PC-3 (cell line): ENCODE results near the gene BRINP2. TPM values are rescaled to one million over a fixed set of nuclear protein-coding genes. Genes with fewer than 3 reads are reported as not detected.
A peak's percentile ranks its signal among the peaks of the same experiment; 100 is the strongest.

Source experiments
- ATAC-seq: fragments of 200-7000 bp; cut with Tn5 transposase; 2 replicates; pipeline ENCODE4 v1.9.1; 2020; ENCODE audit warnings: mild to moderate bottlenecking, moderate library complexity
- BruUV-seq: library from RNA; stranded (reverse); fragments of 400-500 nt; replicated peaks from 2 replicates; lab custom pipeline; 2021; lab: Mats Ljungman, UMichigan
- CTCF ChIA-PET: fragments of 300-600 bp; sonication (Branson Sonifier 250); formaldehyde crosslinking; loops from one replicate; lab custom pipeline; 2022; ENCODE audit warnings: antibody characterized with exemption; lab: Charles Lee
- POLR2A ChIA-PET: fragments of 300-600 bp; sonication (Branson Sonifier 250); formaldehyde crosslinking; loops from one replicate; lab custom pipeline; 2022; ENCODE audit warnings: antibody characterized with exemption; ENCODE audit not compliant: unreplicated experiment; lab: Charles Lee
- DNase-seq: peaks from one replicate; pipeline ENCODE4 v3.0.0-alpha.2; 2015
- H2AFZ ChIP-seq: fragments of 300-600 bp; sonication (generic); 2 replicates; pipeline ENCODE4 v1.6.0; 2016; ENCODE audit warnings: antibody characterized with exemption, low read length
- H3F3A ChIP-seq: fragments of 300-600 bp; sonication (generic); one replicate; pipeline ENCODE4 v1.6.0; 2017; ENCODE audit warnings: antibody characterized with exemption, low read length, control low read depth, mild to moderate bottlenecking; ENCODE audit not compliant: unreplicated experiment
- H3K27ac ChIP-seq: fragments of 300-600 bp; sonication (generic); 2 replicates; pipeline ENCODE4 v1.5.1; 2016; ENCODE audit warnings: mild to moderate bottlenecking, low read length
- H3K27me3 ChIP-seq: fragments of 300-600 bp; sonication (generic); 2 replicates; pipeline ENCODE4 v1.6.1; 2016; ENCODE audit warnings: low read length, mixed read lengths
- H3K36me3 ChIP-seq: fragments of 300-600 bp; sonication (generic); 2 replicates; pipeline ENCODE4 v1.6.1; 2016; ENCODE audit warnings: low read depth, mixed run types, low read length, mixed read lengths
- H3K4me1 ChIP-seq: fragments of 300-600 bp; sonication (generic); 2 replicates; pipeline ENCODE4 v1.5.1; 2016; ENCODE audit warnings: low read length; ENCODE audit not compliant: insufficient read depth
- H3K4me2 ChIP-seq: fragments of 300-600 bp; sonication (generic); 2 replicates; pipeline ENCODE4 v1.6.0; 2016; ENCODE audit warnings: low read length
- H3K4me3 ChIP-seq: fragments of 300-600 bp; sonication (generic); 2 replicates; pipeline ENCODE4 v1.5.1; 2016; ENCODE audit warnings: mild to moderate bottlenecking, low read length, mixed read lengths
- H3K79me2 ChIP-seq: fragments of 300-600 bp; sonication (generic); 2 replicates; pipeline ENCODE4 v1.6.1; 2017; ENCODE audit warnings: low read length, mixed read lengths
- H3K9ac ChIP-seq: fragments of 300-600 bp; sonication (generic); 2 replicates; pipeline ENCODE4 v1.6.0; 2016; ENCODE audit warnings: mild to moderate bottlenecking, low read length
- H3K9me2 ChIP-seq: fragments of 300-600 bp; sonication (generic); replicated peaks from 2 replicates; pipeline ENCODE4 v1.6.1; 2016; ENCODE audit warnings: mixed run types, low read length, mixed read lengths
- H3K9me3 ChIP-seq: fragments of 300-600 bp; sonication (generic); 2 replicates; pipeline ENCODE4 v1.6.1; 2016; ENCODE audit warnings: low read length, mixed read lengths
- H4K20me1 ChIP-seq: fragments of 300-600 bp; sonication (generic); 2 replicates; pipeline ENCODE4 v1.6.1; 2016; ENCODE audit warnings: low read length, mixed read lengths
- CTCF ChIP-seq: fragments of 300-600 bp; sonication (generic); conservative IDR thresholded peaks from 2 replicates; pipeline ENCODE4 v1.5.1; 2017; ENCODE audit warnings: antibody characterized with exemption, low read depth, mild to moderate bottlenecking, low read length
- EZH2 ChIP-seq: fragments of 300-600 bp; sonication (generic); IDR thresholded peaks from one replicate; pipeline ENCODE4 v1.6.1; 2017; ENCODE audit warnings: antibody characterized with exemption, mild to moderate bottlenecking, low read length; ENCODE audit not compliant: unreplicated experiment
- EZH2phosphoT487 ChIP-seq: fragments of 300-600 bp; sonication (generic); IDR thresholded peaks from 2 replicates; pipeline ENCODE4 v1.6.1; 2018; ENCODE audit warnings: mild to moderate bottlenecking, antibody characterized with exemption, low read length, borderline replicate concordance
- intact Hi-C: fragments of 100-400 bp; cut with micrococcal nuclease; formaldehyde crosslinking; loops from 2 replicates; pipeline ENCODE4 v1.9.0; 2023
- total RNA-seq: library from RNA; depleted of rRNA; stranded (reverse); fragments of >200 nt; gene quantifications from 2 replicates; pipeline ENCODE4 v1.2.3, GENCODE V29; 2014

The BRINP2 gene
- total RNA-seq, 1 experiment from 2014 or later: 2.6 TPM

GRCh38 chr1:177238967-177239366 lies 68.2 kb downstream of the BRINP2 start:
- TF ChIP-seq EZH2phosphoT487 (no peak), EZH2 (no peak), CTCF (no peak)
- CTCF ChIA-PET: no interaction called here
- intact Hi-C loops: no loop called here

GRCh38 chr1:177239792-177240191 lies 69.0 kb downstream of the BRINP2 start:
- Histone ChIP-seq H3K9ac (no peak overlapping the region), H3K4me2 (0 out of 2 replicates have a peak overlapping the region, but pooled peaks have one; percentile 39), H3K4me3 (no peak overlapping the region), H3K9me2 (no peaks in the 10 kb centered on the region), H3F3A (no peaks in the 10 kb centered on the region), H3K79me2 (no peaks in the 10 kb centered on the region), H3K36me3 (no peaks in the 10 kb centered on the region), H3K27ac (peak overlapping the region; percentile 63), H4K20me1 (no peaks in the 10 kb centered on the region), H3K9me3 (no peaks in the 10 kb centered on the region), H2AFZ (peak overlapping the region; percentile 71), H3K27me3 (no peaks in the 10 kb centered on the region), H3K4me1 (peaks cover 8% of the 10 kb centered on the region; the same call in 1 of the 2 replicates)
- ChIA-PET CTCF (no interaction called here), POLR2A (no interaction called here)
- peak; percentile 88 for ATAC-seq
- BruUV-seq: no TSS peak
- intact Hi-C loops: no loop called here
- no peak for TF ChIP-seq CTCF
- TF ChIP-seq EZH2: no peak
- no peak for TF ChIP-seq EZH2phosphoT487
- DNase-seq: peak; percentile 53

More at GRCh38 chr1:177238967-177239366, 68.2 kb downstream of the BRINP2 start:
- DNase-seq (no peak), ATAC-seq (no peak)
- Histone ChIP-seq H3K79me2 (no peaks in the 10 kb centered on the region), H3K9me2 (no peaks in the 10 kb centered on the region), H4K20me1 (no peaks in the 10 kb centered on the region), H3K4me1 (peaks cover 8% of the 10 kb centered on the region; the same call in 1 of the 2 replicates), H2AFZ (no peak overlapping the region), H3K36me3 (no peaks in the 10 kb centered on the region), H3K27me3 (no peaks in the 10 kb centered on the region), H3K9ac (no peak overlapping the region), H3K4me3 (no peak overlapping the region), H3F3A (no peaks in the 10 kb centered on the region), H3K27ac (no peak overlapping the region), H3K4me2 (no peak overlapping the region), H3K9me3 (no peaks in the 10 kb centered on the region)
- POLR2A ChIA-PET: no interaction called here
- no TSS peak for BruUV-seq

- CTCF ChIA-PET: no interaction called here
- Histone ChIP-seq H3K4me3 (no peak overlapping the region), H3K27me3 (no peaks in the 10 kb centered on the region), H3K36me3 (no peaks in the 10 kb centered on the region), H3K4me1 (peaks cover 18% of the 10 kb centered on the region; the same call in 1 of the 2 replicates), H3K4me2 (no peak overlapping the region), H4K20me1 (no peaks in the 10 kb centered on the region), H3K9ac (no peak overlapping the region), H3K9me3 (no peaks in the 10 kb centered on the region), H3F3A (no peaks in the 10 kb centered on the region), H3K79me2 (no peaks in the 10 kb centered on the region), H3K27ac (no peak overlapping the region), H3K9me2 (no peaks in the 10 kb centered on the region), H2AFZ (no peak overlapping the region)
- BruUV-seq: no TSS peak
- POLR2A ChIA-PET: no interaction called here
- intact Hi-C loops: no loop called here
- DNase-seq (no peak), ATAC-seq (no peak)
- no peak for TF ChIP-seq EZH2
Observed at GRCh38 chr1:177243773-177244172, 73.0 kb downstream of the BRINP2 start.
